Prostate gland (tissue), 2 donors: Measurements from ENCODE around the gene NECTIN1. TPM values are rescaled to one million over a fixed set of nuclear protein-coding genes. Genes with fewer than 3 reads are reported as not detected.

Source experiments
- DNase-seq: peaks from one replicate; pipeline ENCODE4 v3.0.0-alpha.2; 2019; ENCODE audit warnings: low spot score
- H3K27ac ChIP-seq, 2 donors: fragments of 200-600 bp; sonication (generic); 2 replicates each; pipeline ENCODE4 v1.5.1; 2017 to 2019
- H3K27me3 ChIP-seq: fragments of 200-600 bp; sonication (generic); replicated peaks from 2 replicates; pipeline ENCODE4 v1.5.1; 2019; ENCODE audit not compliant: insufficient read depth
- H3K36me3 ChIP-seq, 2 donors: fragments of 200-600 bp; sonication (generic); 1 replicate in 1 of 2; 2 replicates in 1 of 2; pipeline versions ENCODE4 v1.5.1 to v1.8.1; 2017 to 2019
- H3K4me1 ChIP-seq: fragments of 200-600 bp; sonication (generic); replicated peaks from 2 replicates; pipeline ENCODE4 v1.5.1; 2019
- H3K4me3 ChIP-seq, 2 donors: fragments of 200-600 bp; sonication (generic); 2 replicates each; pipeline ENCODE4 v1.5.1; 2017 to 2019
- H3K9me3 ChIP-seq: fragments of 200-600 bp; sonication (generic); 2 replicates; pipeline ENCODE4 v1.5.1; 2017
- CTCF ChIP-seq, 4 experiments: fragments of 200-600 bp in 2 of 4; fragments of 450-650 bp in 2 of 4; sonication (generic) in 2 of 4; IDR thresholded peaks; 1 replicate in 3 of 4; 2 replicates in 1 of 4; pipeline ENCODE4 v1.5.1; 2016 to 2019; ENCODE audit warnings: antibody characterized with exemption in 4 of 4, mild to moderate bottlenecking in 2 of 4, moderate library complexity in 2 of 4
- POLR2A ChIP-seq: fragments of 450-650 bp; IDR thresholded peaks from one replicate; pipeline ENCODE4 v1.6.1; 2016; ENCODE audit warnings: antibody characterized with exemption, mild to moderate bottlenecking
- POLR2AphosphoS5 ChIP-seq: sonication (generic); formaldehyde crosslinking; IDR thresholded peaks from one replicate; pipeline ENCODE4 v1.6.1; 2017; ENCODE audit warnings: antibody characterized with exemption
- WGBS: methylation state at CpG from one replicate; pipeline ENCODE4 v1.1.5; 2018; 5-methylcytosine and 5-hydroxymethylcytosine counted together
- intact Hi-C: fragments of 100-400 bp; cut with DNase I; formaldehyde crosslinking; loops from one replicate; pipeline ENCODE4 v1.14.2; 2022
- total RNA-seq, 2 donors: library from RNA; depleted of rRNA; stranded (reverse); fragments of >200 nt; gene quantifications; one replicate each; pipeline ENCODE4 v1.1.0, GENCODE V29; 2016

The NECTIN1 gene
- total RNA-seq, 2 donors from 2014 or later = 18.7 to 28.2 TPM

- 90% methylated on average over 16 of the region's 16 CpGs for WGBS
- no peaks in the 10 kb centered on the region for H3K36me3 ChIP-seq
- no peak for DNase-seq
Observed at GRCh38 chr11:119745776-119746535, 17.0 kb upstream of the NECTIN1 start.

GRCh38 chr11:119745112-119745511, 16.1 kb upstream of the NECTIN1 start:
- no peaks in the 10 kb centered on the region for H3K9me3 ChIP-seq
- H3K4me1 ChIP-seq = peaks cover 3% of the 10 kb centered on the region
- no peak for DNase-seq
- no peak overlapping the region for H3K27ac ChIP-seq
- H3K4me3 ChIP-seq = no peak overlapping the region
- WGBS = 85% methylated on average over 5 of the region's 5 CpGs
- H3K36me3 ChIP-seq = no peaks in the 10 kb centered on the region
- no peak for TF ChIP-seq CTCF (IDR thresholded peaks at IDR 0.05)
- no peak for TF ChIP-seq POLR2AphosphoS5
- TF ChIP-seq POLR2A = no peak
- no peaks in the 10 kb centered on the region for H3K27me3 ChIP-seq
- intact Hi-C loops = no loop called here

More at GRCh38 chr11:119745776-119746535, 17.0 kb upstream of the NECTIN1 start:
- no peaks in the 10 kb centered on the region for H3K9me3 ChIP-seq
- no peaks in the 10 kb centered on the region for H3K27me3 ChIP-seq
- no peak overlapping the region for H3K4me3 ChIP-seq
- H3K27ac ChIP-seq = no peak overlapping the region
- intact Hi-C loops = no loop called here
- peaks cover 3% of the 10 kb centered on the region for H3K4me1 ChIP-seq
- no peak for TF ChIP-seq POLR2AphosphoS5
- no peak for TF ChIP-seq POLR2A
- no peak for TF ChIP-seq CTCF (IDR thresholded peaks at IDR 0.05)

- Histone ChIP-seq H3K27ac (no peak overlapping the region), H3K36me3 (no peaks in the 10 kb centered on the region), H3K27me3 (no peaks in the 10 kb centered on the region), H3K9me3 (no peaks in the 10 kb centered on the region), H3K4me1 (peaks cover 3% of the 10 kb centered on the region), H3K4me3 (no peak overlapping the region)
- no peak for TF ChIP-seq POLR2A
- TF ChIP-seq CTCF (IDR thresholded peaks at IDR 0.05) = no peak
- no peak for TF ChIP-seq POLR2AphosphoS5
- 93% methylated on average over 2 of the region's 2 CpGs for WGBS
- intact Hi-C loops = loop anchor here (5.0 kb wide), 1 partner anchor 262 kb away; no protein-coding TSS in a partner anchor
- no peak for DNase-seq
Observed at GRCh38 chr11:119744577-119744976, 15.6 kb upstream of the NECTIN1 start.

GRCh38 chr11:119743006-119743405, 14.0 kb upstream of the NECTIN1 start:
- Histone ChIP-seq H3K27me3 (no peaks in the 10 kb centered on the region), H3K4me3 (no peak overlapping the region), H3K4me1 (peaks cover 3% of the 10 kb centered on the region), H3K27ac (no peak overlapping the region), H3K36me3 (no peaks in the 10 kb centered on the region), H3K9me3 (no peaks in the 10 kb centered on the region)
- intact Hi-C loops = loop anchor here (5.0 kb wide), 1 partner anchor 261 kb away; no protein-coding TSS in a partner anchor
- TF ChIP-seq CTCF (IDR thresholded peaks at IDR 0.05) (no peak), POLR2A (no peak), POLR2AphosphoS5 (no peak)
- 43% methylated on average over 6 of the region's 8 CpGs for WGBS
- DNase-seq = no peak
